ENCODE results near the gene ELAVL3.
"Not testable (repeated sequence)": the region's sequence is repeated elsewhere in the genome, so short reads cannot be mapped to it uniquely, and the experiment has no call there.

Gene ELAVL3

DNA sequence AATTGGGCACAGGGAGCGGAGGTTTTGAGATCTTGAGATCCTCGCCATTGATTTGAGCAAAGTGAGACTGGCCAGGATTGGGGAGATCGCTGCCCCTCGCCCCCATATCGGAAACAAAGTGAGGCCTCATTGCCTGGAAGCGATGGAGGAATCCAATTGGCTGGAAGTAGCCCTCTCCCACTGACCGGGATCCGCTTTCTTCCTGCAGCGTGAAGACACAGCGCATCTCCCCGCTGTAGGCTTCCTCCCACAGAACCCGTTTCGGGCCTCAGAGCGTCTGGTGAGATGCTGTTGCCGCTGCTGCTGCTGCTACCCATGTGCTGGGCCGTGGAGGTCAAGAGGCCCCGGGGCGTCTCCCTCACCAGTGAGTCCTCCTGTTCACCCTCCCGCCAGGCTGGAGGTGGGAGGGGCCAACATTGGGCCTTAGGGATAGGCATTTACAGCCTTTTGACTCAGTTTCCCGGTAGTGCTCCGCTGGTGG, 45.0 kb downstream of the ELAVL3 start:
- DNase-seq (ENCODE audit: low spot score) = no peak

DNA sequence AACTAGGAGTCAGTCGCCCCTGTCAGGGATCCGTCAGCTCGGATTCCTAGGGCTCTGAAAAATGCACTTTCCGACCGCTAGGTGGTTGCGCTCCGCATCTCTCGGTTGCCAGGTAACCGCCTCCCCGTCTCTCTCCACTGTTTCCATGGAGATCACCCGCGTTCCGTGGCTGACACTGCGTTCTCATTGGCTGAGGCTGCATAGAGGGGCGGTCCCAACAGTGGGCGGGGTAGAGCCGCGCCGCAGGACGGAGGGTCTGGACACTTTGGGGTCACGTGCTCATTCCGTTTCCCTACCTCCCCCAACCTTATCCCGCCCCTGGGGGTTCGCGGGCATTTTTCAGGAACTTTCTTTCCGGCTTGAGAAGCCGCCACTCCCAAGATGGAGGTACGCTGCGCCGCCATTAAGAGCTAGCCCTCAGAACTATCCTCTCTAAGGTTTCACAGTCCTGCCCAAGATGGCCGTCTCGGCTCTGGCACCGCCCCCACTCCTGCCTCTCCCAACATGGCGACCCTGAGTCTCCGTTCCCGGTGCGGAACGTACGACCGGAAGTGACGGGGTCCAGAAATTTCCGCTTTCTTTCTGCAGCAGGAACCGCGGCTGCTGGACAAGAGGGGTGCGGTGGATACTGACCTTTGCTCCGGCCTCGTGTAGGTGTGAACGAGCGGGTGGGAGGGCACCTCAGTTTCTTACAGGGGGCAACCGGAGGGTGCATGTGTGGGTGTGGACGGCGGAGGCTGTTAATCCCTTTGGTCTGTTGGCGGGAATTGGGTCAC, 45.6 kb downstream of the ELAVL3 start, which contains the start of the genes ODAD3 and PRKCSH:
TSS of gene ODAD3 (minus strand) at position 65 of the 776 bp plus-strand sequence. CDS start 105 bp downstream, outside the sequence.
TSS of gene PRKCSH (plus strand) at position 579 of the 776 bp plus-strand sequence. CDS start 483 bp downstream, outside the sequence.
- peak; percentile 99 for DNase-seq (ENCODE audit: low spot score)

GRCh38 chr19:11434703-11435056, 46.2 kb downstream of the ELAVL3 start:
- DNase-seq (ENCODE audit: low spot score) = no peak

DNA sequence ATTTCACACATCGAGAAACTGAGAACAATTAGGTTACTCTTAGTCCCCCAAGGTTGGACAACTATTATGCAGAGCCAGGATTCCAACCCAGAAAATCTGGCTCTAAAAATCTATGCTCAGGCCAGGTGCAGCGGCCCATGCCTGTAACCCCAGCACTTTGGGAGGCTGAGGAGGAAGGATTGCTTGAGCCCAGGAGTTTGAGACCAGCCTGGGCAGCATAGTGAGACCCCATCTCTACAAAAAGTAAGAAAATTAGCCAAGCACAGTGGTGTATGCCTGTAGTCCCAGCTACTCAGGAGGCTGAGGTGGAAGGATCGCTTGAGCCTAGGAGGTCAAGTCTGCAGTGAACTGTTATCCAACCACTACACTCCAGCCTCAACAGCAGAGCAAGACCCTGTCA, 47.3 kb downstream of the ELAVL3 start:
- not testable (repeated sequence) for DNase-seq (ENCODE audit: low spot score)

- DNase-seq (ENCODE audit: low spot score) = no peak
Measured at GRCh38 chr19:11426656-11427055, 54.2 kb downstream of the ELAVL3 start.

GRCh38 chr19:11425719-11426457, 55.0 kb downstream of the ELAVL3 start:
- DNase-seq (ENCODE audit: low spot score) = no peak

DNA sequence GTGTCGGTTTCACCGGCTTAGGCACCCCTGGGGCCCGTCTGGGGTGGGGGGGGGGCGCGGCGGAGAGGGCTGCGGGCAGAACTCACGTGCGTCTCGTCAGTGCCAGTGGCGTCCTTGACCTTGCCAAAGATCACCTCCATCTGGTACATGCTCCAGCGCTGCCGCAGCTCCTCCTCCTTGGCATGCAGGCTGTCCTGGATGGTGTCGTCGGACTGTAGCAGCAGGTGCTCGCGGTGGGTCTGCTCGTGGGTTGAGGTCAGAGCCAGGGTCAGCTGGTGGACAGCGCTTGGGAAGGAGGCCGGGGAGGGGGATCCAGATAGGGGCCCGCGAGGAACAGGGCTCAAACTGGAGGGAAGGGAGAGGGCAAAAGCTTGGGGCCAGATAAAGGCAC, 57.1 kb downstream of the ELAVL3 start:
- DNase-seq (ENCODE audit: low spot score) = no peak

GRCh38 chr19:11423164-11423790, 57.6 kb downstream of the ELAVL3 start:
- no peak for DNase-seq (ENCODE audit: low spot score)

- DNase-seq (ENCODE audit: low spot score) = peak; percentile 56
Measured at GRCh38 chr19:11422163-11423065, 58.4 kb downstream of the ELAVL3 start.

- DNase-seq (ENCODE audit: low spot score) = no peak
Measured at GRCh38 chr19:11421371-11422098, 59.3 kb downstream of the ELAVL3 start.

GRCh38 chr19:11420429-11421370, 60.1 kb downstream of the ELAVL3 start:
- no peak for DNase-seq (ENCODE audit: low spot score)

DNA sequence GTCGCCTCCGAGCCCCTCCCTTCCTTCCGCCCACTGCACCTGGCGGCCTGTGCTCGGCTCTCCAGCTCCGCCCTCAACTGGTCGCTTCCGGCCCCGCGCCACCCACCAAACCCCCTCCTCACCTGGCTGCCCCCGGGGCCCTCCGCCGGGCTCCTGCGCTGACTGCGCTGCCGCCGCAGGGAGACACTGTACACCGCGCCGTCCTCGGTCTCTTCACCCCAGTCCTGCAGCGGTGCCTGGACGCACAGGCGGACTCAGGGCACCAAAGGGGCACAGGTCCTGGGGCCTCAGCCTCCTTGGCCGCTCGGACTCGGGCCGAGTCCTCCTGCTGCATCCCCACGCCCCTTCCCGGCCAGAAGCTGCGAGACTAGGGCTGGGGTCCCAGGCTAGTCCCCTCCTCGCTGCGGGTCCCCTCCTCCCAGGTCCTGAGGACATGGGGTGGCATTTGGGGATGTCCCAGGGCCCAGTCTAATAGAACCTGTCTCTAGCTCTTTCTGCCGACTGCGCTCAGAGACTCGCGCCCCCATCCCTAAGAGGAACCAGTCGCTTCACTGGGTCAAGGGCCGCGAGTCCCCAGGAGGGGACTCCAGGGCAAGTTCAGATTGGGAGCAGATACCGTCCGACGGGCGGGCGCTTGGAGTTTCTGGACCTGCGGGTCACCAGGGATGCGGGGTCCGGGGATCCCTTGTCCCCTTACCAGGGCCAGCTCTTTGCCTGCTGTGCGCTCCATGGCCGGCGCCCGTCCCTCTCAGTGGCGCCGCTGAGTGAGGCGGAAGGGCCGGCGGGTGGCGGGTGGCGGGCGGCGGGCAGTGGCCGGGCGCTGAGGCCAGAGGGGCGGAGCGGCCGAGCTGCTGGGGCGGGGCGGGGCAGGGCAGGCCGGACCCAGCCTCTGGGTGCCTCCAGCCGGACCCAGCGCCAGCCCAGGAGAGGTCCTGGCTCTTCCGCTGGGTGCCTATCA, 62.0 kb downstream of the ELAVL3 start, which contains the start of gene RGL3:
TSS of gene RGL3 (minus strand) at position 766 of the 958 bp plus-strand sequence. CDS start at position 730, 36 bp downstream.
- no peak for DNase-seq (ENCODE audit: low spot score)

GRCh38 chr19:11418094-11418548, 62.7 kb downstream of the ELAVL3 start:
- no peak for DNase-seq (ENCODE audit: low spot score)

DNA sequence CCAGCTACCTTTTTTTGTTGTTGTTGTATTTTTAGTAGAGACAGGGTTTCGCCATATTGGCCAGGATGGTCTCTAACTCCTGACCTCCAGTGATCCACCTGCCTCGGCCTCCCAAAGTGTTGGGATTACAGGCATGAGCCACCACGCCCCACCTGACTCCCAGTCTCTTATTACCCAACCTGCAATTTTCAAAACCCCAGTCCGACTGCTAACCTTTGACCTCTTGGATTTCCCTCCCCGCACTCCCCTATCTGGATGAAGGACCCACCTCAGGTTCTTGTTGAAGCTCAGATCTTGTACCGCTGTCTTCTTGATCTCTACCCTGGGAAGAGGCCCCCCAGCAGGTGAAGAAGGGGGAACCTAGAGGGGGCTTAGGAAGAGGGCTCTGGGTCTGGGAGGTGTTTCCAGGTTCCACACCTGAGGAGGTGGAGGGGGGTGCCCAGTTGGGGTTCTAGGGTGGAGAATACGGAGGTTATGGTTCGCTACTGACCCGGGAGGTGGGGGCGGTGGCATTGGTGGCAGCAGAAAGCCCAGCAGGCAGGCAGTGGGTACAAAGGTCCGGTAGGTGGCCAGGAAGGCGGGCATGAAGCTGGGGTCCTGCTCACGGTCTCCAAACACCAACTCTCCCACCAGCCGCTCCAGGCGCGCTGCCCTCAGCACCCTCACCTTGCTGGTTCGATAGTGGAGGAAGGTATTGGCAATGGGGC, 64.3 kb downstream of the ELAVL3 start:
- DNase-seq (ENCODE audit: low spot score) = no peak

- no peak for DNase-seq (ENCODE audit: low spot score)
Measured at GRCh38 chr19:11414544-11414943, 66.3 kb downstream of the ELAVL3 start.

GRCh38 chr19:11410682-11411081, 70.2 kb downstream of the ELAVL3 start:
- DNase-seq (ENCODE audit: low spot score) = no peak

DNA sequence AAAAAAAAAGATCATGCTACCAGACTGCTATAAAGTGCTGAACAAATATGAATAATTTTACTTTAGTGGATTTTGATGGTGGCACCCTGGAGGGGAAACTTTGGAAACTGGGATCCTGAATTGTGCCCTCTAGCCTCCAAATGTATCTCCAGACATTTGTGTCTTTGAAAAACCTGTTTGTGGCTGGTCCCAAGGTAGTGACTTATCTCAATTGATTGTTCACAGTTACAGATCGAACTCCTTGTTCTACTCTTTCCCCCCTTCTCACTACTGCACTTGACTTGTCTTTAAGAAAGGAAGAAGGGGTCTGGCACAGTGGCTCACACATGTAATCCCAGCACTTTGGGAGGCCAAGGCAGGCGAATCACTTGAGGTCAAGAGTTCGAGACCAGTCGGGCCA, 72.3 kb downstream of the ELAVL3 start:
- DNase-seq (ENCODE audit: low spot score) = no peak

Measured in CD4-positive, alpha-beta T cell treated with Interleukin-15 for 4 hours (primary cell).